A673 (cell line): Measurements from ENCODE around the gene KLKB1.

Experiments used
- CTCF ChIP-seq: fragments of 300-800, 200-600 bp; sonication (generic); conservative IDR thresholded peaks from 2 replicates; pipeline ENCODE4 v1.5.1; 2017; ENCODE audit warnings: low read depth, mild to moderate bottlenecking, antibody characterized with exemption, low read length, moderate library complexity, mixed read lengths
- EZH2 ChIP-seq: fragments of 200-600 bp; sonication (generic); IDR thresholded peaks from 2 replicates; pipeline ENCODE4 v1.6.1; 2017; ENCODE audit warnings: borderline replicate concordance, low read depth, mild to moderate bottlenecking, mixed read lengths, antibody characterized with exemption, low read length; ENCODE audit not compliant: poor library complexity, severe bottlenecking

- TF ChIP-seq CTCF (no peak), EZH2 (no peak)
Observed at GRCh38 chr4:186255122-186255521, 27.8 kb downstream of the KLKB1 start.
